HG03469 (cell line): Measurements from ENCODE around the gene SPTAN1.
"Not testable (repeated sequence)": the region's sequence is repeated elsewhere in the genome, so short reads cannot be mapped to it uniquely, and the experiment has no call there.

Experiments used
- ATAC-seq: cut with Tn5 transposase; IDR thresholded peaks from one replicate; pipeline ENCODE4 v1.9.1; 2021; ENCODE audit warnings: mild to moderate bottlenecking, moderate library complexity, moderate number of reproducible peaks; ENCODE audit not compliant: unreplicated experiment

The SPTAN1 gene

DNA sequence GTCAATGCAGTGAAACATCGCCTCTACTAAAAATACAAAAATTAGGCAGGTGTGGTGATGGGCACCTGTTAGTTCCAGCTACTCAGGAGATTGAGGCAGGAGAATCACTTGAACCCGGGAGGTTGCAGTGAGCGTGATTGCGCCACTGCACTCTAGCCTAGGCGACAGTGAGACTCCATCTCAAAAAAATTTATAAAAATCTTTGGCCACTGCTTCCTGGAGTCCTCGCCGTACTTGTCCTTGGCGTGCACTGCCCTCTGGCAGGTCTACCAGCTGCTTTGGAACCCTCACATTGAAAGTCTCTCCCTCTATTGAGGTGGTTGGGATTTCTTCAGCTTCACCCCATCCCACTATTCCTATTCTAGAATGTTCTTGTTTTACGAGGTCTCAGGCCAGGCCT lies 79.2 kb downstream of the SPTAN1 start:
- no peak for ATAC-seq

DNA sequence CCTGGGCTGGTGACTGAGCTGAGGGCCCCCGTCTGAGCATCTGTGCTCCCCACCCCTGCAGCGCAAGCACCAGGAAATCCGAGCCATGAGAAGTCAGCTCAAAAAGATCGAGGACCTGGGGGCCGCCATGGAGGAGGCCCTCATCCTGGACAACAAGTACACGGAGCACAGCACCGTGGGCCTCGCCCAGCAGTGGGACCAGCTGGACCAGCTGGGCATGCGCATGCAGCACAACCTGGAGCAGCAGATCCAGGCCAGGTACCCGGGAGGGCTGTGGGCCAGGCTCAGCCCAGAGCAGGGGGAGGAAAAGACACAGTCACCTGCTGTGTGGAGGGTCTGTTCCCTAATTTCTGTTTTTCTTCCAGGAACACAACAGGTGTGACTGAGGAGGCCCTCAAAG lies 79.7 kb downstream of the SPTAN1 start:
- no peak for ATAC-seq

DNA sequence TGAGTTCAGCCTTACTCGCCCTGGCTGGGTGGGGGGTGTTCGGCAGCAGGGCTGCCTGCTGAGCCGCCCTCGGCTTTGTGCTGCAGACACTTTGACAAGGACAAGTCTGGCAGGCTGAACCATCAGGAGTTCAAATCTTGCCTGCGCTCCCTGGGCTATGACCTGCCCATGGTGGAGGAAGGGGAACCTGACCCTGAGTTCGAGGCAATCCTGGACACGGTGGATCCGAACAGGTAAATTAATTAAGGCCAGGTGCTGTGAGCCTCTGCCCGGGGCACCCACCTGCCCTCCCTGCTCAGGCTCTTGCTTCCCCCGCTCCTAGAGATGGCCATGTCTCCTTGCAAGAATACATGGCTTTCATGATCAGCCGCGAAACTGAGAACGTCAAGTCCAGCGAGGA lies 80.1 kb downstream of the SPTAN1 start:
- no peak for ATAC-seq

DNA sequence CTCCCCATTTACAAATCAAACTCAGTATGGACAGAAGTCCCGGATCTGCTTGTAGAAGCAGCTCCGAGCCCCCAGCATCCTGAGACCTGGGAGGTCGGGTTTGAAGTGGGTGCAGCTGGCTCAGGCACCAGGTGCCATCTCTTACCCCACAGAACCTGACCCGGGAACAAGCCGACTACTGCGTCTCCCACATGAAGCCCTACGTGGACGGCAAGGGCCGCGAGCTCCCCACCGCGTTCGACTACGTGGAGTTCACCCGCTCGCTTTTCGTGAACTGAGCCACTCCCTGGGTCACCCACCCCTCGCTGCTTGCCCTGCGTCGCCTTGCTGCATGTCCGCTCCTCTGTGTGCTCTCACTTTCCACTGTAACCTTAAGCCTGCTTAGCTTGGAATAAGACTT lies 80.7 kb downstream of the SPTAN1 start:
- ATAC-seq: no peak

DNA sequence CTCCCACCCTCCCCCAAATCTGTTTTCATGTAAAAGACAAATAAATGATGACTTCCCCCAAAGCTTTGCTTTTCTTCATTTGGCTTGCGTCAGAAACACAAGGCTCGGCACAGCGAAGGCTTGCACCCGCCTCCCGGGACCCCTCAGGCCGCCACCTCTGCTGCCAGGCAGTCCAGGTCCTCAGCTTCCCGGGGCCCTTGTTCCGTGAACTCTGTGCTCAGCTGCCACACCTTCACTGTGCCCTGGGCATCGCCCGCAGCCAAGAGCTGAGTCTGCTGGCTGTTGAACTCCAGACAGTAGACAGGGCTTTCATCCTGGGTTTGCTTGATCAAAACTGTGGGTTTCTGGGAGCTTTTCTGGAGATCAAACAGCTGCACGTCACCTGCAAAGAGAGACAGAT lies 81.2 kb downstream of the SPTAN1 start:
- no peak for ATAC-seq

DNA sequence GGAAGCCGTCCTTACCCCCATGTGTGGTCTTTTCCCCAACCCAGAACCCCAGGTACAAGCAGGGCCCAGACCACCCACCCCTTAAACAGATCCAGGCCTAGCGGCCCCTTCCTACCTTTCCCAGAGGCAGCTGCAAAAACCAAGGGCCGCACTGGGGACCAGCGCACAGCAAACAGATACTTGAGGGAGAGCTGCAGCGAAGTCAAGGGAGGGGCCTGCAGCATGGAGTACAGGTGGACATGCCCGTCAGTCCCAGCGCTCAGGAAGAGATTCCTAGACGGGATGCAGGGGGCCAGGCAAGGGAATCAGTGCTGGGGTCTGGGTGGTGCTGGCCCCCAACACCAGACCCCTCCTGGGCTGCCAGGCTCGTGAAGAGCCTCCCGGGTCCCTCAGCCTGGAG lies 81.7 kb downstream of the SPTAN1 start:
- ATAC-seq: no peak

DNA sequence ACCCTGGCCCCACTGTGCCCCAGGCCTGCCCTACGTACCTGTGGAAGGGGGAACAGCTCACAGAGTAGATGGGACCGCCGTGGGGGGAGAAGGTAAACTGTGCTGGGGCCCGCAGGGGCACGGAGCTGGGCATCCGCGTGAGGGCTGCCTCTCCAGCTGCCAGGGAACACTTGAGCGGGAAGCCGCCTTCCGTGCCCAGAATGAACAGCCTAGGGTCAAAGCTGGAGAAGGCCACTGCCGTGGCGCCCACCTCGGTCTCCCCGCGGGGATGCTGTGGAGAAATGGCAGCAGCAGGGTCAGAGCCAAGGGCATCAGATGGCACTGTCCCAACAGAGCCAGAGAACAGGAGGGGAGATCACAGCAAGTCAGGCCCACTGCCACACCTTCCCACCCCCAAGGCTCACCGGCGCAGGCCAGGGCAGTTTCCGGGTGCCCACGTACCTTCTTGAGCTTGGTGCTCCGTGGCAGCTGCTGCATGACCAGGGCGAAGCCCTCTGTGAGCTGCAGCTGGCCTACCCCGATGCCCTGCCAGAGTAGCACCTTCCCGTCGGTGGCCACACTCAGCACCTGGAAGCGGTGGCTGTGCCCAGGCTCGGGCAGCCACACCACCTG lies 82.4 kb downstream of the SPTAN1 start:
- no peak for ATAC-seq

DNA sequence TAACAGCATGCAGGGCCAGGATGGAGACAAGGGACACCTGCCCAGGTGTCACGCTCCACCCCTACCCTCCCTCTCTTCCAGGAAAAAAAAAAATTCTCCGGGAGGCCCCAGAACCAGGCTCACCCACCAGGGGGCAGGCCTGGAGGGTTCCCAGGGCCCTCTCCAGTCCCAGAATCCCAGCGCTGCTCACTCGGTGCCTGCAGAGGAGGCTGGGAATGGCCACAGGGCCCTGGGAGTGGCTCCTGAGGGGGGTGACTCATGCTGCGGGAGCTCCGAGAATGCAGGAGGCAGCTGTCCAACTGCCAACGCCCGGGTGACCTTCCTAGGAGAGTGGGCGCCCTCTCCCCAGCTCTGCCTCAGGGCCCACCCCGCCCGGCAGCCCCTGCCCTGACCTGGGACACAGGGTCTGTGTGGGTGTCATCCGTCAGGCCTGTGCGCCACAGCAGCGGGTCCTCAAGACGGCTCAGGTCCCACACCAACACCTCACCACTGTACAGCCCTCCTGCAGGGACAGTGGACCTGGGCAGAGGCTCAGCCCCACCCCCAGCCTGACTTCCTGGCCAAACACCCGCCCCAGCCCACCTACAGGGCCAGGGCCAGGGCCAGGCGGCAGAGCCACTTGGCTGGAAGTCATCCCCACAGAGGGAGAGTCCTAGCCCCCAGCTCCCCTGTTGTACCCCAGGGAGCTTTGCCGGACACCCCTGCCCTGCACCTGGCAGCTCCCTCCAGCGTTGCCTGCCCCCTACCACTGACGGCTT lies 83.1 kb downstream of the SPTAN1 start:
- ATAC-seq: no peak

DNA sequence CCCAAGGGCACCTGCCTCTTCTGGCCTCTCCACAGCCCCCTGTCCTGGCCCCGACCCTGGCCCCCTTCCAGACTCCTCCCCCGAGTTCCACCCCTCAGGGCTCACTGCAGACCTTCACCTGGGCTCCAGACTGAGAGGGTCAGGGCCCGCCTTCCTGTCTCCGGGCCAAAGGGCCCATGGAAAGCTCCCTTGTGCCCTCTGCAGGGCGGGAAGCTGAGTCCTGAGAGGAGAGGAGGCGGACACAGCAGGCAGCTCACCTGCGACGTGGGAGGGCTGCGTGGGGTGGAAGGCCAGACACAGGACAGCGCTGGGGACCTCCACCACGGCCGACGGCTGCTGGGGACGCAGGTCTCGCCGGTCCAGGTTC lies 83.6 kb downstream of the SPTAN1 start:
- no peak for ATAC-seq

DNA sequence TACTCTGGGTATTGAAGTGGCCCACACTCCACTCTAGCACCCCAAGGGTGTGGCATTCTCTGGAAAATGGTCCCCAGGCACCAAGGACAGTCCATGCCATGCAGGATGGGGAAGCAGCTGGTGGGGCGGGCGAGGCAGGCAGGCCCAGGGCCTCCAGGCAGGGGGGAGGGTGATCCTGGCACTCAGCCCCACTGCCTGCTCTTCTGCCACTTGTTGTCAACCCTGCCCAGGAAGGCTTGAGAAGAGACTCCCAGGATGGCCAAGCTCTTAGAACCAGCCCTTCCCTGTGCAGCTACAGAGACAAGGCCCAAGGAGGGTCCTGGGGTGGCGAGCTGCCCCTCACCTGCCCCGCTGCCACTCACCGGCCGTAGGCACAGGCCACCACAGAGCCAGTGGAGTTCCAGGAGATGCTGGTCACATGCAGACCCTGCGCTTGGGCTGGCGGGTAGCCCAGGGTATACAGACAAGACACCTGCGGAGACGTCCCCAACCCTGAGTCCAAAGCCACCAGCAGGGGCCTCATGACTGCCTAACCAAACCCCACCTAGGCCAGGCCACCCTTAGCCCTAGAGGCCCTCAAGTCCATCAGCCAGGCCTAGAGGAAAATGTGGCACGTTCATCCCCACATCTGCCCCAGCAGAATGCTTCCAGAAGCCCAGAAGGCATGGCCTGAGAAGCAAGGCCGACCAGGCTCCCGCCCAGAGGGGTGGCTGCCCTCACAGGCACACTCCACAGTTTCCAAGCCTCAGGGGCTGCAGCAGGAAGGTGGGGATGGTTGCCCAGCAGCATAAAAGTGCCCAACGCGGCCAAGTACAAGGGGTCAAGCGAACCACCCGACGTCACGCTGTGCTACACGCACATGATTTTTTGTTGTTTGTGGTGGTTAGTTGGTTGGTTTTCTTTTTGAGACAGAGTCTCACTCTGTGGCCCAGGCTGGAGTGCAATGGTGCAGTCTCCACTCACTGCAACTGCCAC lies 84.5 kb downstream of the SPTAN1 start:
- no peak for ATAC-seq

DNA sequence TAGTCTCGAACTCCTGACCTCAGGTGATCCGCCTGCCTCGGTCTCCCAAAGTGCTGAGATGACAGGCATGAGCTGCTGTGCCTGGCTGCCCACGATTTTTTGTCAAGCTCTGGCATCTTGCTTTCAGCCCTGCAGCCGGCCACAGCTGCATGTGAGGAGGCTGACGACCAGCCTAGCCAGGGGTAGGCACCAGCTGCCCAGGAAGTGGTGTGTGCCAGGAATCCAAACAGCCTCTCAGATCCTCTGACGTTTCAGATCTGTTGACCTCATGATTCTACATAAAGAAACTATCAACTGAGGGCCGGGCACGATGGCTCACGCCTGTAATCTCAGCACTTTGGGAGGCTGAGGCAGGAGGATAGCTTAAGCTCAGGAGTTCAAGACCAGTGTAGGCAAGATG lies 85.3 kb downstream of the SPTAN1 start:
- no peak for ATAC-seq

DNA sequence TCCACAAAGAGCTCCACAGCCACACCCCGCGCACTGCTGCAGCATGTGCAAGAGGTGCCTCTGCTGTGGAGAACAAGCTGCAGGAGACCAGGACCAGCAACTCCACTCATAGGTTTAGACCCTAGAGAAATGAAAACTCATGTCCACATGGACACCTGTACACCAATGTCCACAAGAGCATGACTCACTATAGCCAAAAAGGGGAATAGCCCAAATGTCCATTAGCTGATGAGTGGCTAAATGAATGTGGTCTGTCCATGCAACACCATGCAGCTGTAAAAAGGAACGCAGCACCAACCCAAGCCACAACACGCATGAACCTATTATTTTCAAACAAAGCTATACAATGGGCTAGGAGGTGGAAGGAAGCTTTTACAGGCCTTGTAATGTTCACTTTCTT lies 86.2 kb downstream of the SPTAN1 start:
- no peak for ATAC-seq

DNA sequence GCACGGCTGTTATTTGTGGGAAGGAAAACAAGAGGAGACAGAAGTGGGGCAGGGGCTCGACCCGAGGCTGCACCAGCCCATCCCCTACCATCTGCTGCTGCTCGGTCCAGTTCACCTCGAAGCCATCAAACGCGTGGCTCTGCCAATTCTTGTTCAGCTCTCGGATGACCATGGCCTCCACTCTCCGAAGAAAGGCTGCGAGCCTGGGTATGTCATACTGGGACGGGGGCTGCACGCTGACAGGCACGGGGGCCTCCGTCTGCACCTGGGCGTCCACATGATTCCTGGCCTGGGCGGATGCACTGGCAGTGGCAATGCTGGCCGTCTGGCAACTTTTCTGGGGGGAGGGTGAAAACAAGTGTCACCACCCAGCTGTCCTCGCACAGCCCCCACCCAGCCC lies 88.2 kb downstream of the SPTAN1 start:
- ATAC-seq: no peak

DNA sequence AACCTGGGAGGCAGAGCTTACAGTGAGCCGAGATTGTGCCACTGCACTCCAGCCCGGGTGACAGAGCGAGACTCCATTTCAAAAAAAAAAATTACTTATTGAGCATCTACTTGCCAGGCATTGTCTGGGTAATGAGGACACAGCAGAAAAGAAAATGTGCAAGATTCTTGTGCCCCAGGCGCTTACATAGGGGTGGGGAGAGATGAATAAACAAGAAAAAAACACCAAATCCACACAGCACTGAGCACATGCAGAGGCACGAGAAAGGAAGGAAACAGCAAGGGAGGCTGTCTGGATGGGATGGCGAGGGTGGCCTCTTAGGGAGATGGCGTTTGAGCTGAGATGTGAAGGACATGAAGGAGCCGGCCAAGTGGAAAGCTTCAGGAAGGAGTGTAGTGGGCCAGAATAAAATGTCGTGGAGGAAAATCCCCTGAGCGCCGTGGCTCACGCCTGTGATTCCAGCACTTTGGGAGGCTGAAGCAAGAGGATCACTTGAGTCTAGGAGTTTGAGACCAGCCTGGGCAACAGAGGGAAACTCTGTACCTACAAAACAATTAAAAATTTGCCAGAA lies 90.4 kb downstream of the SPTAN1 start:
- ATAC-seq: no peak

DNA sequence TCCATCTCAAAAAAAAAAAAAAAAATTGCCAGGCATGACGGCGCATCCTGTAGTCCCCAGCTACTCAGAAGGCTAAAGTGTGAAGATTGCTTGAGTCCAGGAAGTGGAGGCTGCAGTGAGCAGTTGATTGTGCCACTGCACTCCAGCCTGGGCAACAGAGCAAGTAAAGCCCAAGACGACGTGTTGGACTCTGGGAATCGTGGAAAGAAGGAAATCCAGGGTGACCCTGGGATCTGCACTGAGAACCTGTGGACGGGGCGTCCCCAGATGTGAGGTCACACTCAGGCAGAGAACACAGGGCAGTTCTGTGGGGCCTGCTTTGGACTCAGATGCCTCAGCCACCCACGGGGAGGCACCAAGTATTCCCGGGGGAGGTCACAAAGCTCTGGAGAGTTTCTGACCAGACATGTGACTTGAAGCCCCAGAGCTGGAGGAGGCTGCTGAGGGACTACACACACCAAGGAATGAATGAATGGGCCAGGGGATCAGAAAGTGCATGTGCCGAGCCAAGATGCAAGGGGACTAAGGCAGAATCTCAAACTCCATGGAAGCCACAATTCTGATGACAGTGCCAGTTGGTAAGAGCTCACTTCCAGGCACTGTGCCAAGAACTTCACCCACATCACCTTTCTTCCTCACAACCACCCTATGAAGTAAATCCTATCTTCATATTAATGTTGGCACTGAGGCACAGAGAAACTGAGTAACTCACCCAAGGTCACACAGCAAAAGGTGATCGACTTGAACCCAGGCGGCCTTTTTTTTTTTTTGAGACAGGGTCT lies 91.3 kb downstream of the SPTAN1 start:
- no peak for ATAC-seq

DNA sequence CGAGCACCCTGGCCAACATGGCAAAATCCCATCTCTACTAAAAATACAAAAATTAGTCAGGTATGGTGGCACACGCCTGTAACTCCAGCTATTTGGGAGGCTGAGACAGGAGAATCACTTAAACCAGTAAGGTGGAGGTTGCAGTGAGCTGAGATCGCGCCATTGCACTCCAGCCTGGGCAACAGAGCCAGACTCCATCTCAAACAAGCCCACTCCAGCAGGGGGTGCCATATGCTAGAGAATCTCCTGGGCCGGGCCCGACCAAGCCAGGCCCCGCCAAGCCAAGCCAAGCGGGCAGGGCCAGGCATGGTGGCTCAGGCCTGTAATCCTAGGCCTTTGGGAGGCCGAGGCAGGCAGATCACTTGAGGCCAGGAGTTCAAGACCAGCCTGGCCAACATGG lies 95.8 kb downstream of the SPTAN1 start:
- ATAC-seq: not testable (repeated sequence)

DNA sequence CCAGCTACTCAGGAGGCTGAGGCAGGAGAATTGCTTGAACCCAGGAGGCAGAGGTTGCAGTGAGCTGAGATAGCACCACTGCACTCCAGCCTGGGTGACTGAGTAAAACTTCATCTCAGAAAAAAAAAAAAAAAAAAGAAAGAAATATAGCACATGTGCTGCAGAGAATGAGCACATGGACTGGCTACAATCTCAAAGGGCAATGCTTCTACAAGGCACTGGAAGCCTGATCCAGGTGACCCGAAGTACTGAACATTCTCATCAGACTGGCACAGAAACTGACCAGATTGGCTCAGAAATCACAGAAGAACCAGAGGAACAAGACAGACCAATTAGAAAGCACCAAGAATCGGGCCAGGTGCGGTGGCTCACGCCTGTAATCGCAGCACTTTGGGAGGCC lies 99.4 kb downstream of the SPTAN1 start:
- no peak for ATAC-seq

DNA sequence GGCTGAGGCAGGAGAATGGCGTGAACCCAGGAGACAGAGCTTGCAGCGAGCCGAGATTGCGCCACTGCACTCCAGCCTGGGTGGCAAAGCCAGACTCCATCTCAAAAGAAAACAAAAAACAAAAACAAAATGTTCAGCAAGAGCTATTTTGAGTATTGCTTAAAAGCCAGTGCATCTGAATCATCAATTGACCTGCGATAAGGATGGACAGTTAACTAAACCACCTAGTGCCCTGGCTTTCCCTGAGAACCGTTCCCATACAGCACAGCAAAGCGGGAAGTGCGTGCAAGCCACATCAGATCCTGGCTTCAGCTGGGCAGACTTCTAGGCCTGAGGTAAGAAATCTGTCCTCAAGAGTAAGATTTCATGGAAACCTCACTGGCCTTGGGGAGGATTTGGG lies 101.5 kb downstream of the SPTAN1 start:
- no peak for ATAC-seq

DNA sequence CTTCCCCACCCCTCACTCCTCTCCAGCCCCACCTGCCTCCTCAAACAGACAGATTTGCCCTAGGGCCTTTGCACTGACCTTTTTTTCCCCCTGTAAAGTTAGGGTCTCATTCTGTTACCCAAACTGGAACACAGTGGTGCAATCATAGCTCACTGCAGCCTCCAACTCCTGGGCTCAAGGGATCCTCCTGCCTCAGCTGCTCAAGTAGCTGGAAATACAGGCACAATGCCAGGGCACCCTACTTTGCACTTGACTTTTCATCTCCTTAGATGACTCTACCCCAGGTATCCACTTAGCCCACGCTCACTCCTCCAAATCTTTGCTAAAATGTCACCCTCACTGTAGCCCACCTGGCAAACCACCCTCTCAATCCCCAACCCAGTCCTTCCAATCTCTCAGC lies 102.1 kb downstream of the SPTAN1 start:
- no peak for ATAC-seq
